OCI-M2 (cell line): ENCODE results near the gene KCNE4.

Experiments used
- DNase-seq: peaks from one replicate; lab custom pipeline; 2025; ENCODE audit not compliant: unreplicated experiment; lab: John Stamatoyannopoulos, UW

The KCNE4 gene

GRCh38 chr2:223040527-223040926 is 11.5 kb upstream of the KCNE4 start:
- DNase-seq: no peak

GRCh38 chr2:223041527-223042109 is 10.4 kb upstream of the KCNE4 start:
- no peak for DNase-seq

DNA sequence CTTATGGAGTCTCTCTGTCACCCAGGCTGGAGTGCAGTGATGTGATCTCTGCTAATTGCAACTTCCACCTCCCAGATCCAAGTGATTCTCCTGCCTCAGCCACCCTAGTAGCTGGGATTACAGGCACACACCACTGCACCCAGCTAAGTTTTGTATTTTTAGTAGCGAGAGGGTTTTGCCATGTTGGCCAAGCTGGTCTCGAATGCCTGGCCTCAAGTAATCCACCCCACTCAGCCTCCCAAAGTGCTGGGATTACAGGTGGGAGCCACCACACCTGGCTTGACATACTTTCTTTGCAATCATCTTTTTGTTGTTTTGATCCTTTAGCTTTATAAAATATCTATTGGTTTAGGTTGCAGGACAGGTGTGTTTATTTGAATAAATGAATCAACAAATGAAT is 9.7 kb upstream of the KCNE4 start:
- DNase-seq: no peak

- DNase-seq: no peak
Measured at GRCh38 chr2:223042704-223043118, 9.3 kb upstream of the KCNE4 start.

GRCh38 chr2:223043164-223043941 is 8.6 kb upstream of the KCNE4 start:
- no peak for DNase-seq

DNA sequence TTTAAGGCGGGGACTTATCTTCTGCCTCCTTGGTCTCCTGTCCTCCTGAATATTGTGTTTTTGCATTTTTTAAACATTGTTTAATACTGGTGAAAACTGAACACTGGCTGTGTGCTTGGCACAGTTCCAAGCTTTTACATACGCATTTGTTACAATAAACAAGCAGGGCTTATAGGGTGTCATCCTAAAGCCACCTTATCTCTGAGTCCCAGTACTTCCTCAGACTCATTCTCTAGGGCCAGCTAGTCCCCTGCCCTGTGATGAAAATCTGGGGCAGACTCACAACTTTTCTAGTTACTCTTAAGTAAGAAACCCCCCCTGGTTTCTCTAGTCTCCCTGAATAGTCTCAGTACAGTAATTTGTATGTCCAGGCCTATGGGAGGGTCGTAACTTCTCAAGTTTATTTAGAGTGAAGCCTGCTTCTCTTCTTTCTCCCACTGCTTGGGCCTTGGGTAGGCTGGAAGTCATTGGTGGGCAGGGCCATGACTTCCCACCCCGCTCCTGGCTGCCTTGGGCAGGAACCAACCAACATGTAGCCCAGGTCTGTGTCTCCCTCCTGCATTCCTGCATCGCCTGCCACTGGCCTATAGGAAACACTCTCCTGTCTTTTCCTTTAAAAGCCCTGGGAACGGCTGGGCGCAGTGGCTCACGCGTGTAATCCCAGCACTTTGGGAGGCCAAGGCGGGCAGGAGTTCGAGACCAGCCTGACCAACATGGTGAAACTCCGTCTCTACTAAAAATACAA is 7.7 kb upstream of the KCNE4 start:
- DNase-seq: no peak

GRCh38 chr2:223044916-223045700 is 6.9 kb upstream of the KCNE4 start:
- DNase-seq: no peak

DNA sequence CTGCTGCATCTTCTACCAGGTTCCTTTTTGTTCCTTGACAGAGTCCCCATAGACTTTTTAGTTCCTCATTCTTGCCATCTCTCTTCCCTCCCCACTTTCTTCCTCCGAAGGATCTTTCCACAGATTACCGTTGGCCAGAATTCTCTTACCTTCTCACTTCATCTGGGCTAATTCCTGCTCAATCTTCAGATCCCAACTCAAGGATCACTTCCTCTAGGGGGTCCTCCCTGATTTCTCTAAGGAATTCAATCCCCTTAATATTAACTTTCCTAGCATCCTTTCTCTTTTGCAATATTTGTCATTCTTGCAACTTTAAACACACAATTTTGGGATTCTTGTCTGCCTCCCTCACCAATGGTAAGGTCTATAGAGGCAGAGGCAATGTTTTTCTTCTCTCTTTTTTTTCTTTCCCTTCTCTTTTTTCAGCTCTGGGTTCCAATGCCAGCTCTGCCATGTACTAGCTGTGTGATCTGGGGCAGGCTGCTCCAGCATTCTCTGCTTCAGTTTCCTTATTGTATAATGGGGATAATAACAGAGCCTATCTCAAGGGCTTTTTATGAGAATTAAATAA is 5.4 kb upstream of the KCNE4 start:
- DNase-seq: no peak

DNA sequence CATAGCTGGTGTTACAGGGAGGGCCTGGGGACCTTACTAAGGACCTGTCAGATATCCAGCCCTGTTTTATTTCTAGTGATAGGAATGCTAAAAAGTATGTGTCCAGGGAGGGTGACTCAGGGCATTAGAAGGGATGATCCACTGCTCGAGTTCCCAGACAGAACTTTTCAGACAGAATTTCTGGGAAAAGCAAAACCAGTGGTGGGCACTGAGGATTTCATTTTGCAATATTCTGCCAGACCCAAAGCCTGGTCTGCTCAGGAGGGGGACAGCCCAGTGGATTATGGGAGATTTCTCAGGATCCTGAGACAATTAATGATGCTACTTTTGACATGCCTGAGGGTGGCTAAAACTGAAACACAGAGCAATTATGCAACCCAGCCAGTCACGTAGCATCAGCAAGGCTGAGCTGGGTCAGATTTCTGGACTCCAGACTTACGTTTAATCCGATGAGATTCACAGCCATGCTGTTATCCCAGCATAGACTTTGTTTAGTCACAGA is 4.7 kb upstream of the KCNE4 start:
- DNase-seq: no peak

- DNase-seq: no peak
Measured at GRCh38 chr2:223048519-223048918, 3.5 kb upstream of the KCNE4 start.

- no peak for DNase-seq
Measured at GRCh38 chr2:223049356-223049755, 2.6 kb upstream of the KCNE4 start.

- DNase-seq: no peak
Measured at GRCh38 chr2:223050188-223050587, 1.8 kb upstream of the KCNE4 start.

DNA sequence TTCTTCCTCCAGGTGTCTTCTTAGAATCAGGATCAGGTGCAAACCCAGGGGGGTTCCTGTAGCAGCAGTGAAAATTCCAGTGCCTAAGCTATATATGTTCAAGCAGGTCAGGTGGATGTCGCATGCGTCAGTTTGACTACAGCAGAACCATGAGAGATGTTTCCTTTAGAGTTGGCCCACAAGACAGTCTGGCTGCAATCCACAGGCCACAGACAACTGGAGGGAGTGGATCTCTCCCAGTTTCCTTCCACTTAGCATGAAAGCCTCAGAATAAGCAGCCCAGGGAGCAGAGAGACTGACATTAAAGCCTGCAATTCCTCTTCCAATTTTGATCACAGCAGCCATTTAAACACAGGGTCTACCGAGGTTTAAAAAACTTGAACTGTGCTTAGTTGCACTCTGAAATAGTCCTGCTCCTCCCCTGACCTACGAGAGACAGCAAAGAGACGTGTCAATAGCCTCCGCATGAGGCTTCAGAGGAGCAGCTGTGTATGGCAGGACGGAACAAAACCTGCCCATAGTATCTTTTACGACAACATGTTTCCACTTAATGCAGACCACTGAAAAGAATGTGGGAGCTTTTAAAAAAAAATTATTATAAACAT is 988 bp upstream of the KCNE4 start:
- DNase-seq: no peak

DNA sequence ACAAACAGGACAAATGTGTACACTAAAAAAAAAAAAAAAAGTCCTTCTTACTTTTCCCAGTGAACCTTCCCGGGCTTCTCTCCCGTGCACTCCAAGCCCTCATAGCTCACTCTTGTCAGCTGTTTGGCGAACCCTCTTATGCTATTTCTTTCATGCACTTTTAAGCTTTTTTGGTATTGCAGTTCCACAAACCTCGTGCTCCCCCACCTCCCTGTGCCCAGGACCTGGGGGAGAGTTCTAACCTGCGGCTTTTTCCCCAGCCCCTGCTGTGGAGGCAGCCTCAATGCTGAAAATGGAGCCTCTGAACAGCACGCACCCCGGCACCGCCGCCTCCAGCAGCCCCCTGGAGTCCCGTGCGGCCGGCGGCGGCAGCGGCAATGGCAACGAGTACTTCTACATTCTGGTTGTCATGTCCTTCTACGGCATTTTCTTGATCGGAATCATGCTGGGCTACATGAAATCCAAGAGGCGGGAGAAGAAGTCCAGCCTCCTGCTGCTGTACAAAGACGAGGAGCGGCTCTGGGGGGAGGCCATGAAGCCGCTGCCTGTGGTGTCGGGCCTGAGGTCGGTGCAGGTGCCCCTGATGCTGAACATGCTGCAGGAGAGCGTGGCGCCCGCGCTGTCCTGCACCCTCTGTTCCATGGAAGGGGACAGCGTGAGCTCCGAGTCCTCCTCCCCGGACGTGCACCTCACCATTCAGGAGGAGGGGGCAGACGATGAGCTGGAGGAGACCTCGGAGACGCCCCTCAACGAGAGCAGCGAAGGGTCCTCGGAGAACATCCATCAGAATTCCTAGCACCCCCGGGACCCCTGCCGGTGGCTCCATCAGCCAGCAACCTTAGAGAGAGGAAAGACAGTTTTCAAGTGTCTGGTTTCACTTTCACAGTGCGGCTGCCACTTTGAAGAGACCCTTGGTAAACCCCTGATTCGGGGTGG is 826 bp downstream of the KCNE4 start:
- no peak for DNase-seq

- DNase-seq: no peak
Measured at GRCh38 chr2:223053484-223054192, 1.6 kb downstream of the KCNE4 start.

DNA sequence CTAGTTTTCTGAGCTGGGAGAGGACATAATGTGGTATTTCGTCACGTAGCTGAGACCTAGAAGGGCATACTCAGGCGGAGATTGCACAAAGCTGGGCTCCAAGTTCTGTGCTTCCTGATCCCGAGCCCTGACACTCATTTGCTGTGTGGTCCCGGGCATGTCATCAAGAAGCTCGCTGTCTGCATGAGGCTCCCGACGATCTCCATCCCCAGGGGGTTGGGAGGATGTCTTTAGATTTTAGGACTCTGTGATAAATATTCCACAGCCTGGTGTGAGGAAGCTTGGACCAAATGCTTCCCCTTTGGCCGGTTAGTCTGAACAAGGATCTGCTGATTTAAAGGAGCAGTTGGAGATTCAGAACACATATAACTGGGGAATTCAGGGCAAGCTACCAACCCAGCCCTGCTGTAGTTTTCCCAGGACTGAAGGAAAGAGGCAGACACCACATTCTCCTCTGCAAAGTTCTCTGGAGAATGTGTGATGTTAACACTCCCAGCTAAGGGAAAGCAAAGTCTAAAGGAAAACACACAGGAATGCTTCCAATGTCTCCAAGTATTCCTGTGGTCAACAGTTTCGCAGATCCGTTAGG is 2.3 kb downstream of the KCNE4 start:
- DNase-seq: no peak

GRCh38 chr2:223055140-223055539 is 3.1 kb downstream of the KCNE4 start:
- no peak for DNase-seq

DNA sequence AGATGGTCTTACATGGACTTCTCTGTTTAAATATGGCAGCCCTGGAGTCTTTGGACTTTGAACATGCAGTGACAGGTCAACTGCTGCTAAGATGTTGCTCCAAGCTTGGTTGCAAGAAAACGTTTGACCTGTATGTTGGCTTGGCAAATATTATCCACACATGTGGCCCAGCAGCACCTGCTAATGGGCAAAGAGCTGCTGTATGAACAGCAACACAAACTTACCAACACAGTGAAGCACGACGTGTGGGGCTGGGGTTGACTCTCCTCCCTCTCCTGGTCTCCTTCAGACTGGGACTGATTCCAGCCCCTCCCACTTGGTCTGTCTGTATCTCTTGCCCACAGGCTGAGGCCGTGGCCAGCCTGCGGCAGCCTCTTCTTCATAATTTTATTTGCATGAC is 3.8 kb downstream of the KCNE4 start:
- no peak for DNase-seq
